ENCODE data around the gene SEH1L.

Gene SEH1L

GRCh38 chr18:13035249-13035914 lies 87.6 kb downstream of the SEH1L start:
- Histone ChIP-seq H3K4me3 (ENCODE audit: severe bottlenecking) (no peak overlapping the region), H3K9me3 (ENCODE audit: severe bottlenecking) (no peaks in the 10 kb centered on the region), H3K4me1 (ENCODE audit: insufficient read depth, poor library complexity, severe bottlenecking) (no peaks in the 10 kb centered on the region), H3K27me3 (ENCODE audit: insufficient read depth, poor library complexity, severe bottlenecking) (no peaks in the 10 kb centered on the region), H3K27ac (ENCODE audit: poor library complexity, severe bottlenecking) (no peak overlapping the region), H3K36me3 (ENCODE audit: low read depth) (peaks cover 50% of the 10 kb centered on the region)
- DNase-seq (ENCODE audit: low spot score) (no peak), ATAC-seq (ENCODE audit: low read depth) (no peak)
- TF ChIP-seq CTCF (IDR thresholded peaks at IDR 0.05; ENCODE audit: poor library complexity, severe bottlenecking), result no peak

GRCh38 chr18:13036622-13037320 lies 89.0 kb downstream of the SEH1L start:
- no peak for TF ChIP-seq CTCF (IDR thresholded peaks at IDR 0.05; ENCODE audit: poor library complexity, severe bottlenecking)
- H3K4me3 ChIP-seq (ENCODE audit: severe bottlenecking), result no peak overlapping the region
- no peaks in the 10 kb centered on the region for H3K9me3 ChIP-seq (ENCODE audit: severe bottlenecking)
- H3K27ac ChIP-seq (ENCODE audit: poor library complexity, severe bottlenecking), result no peak overlapping the region
- no peaks in the 10 kb centered on the region for H3K4me1 ChIP-seq (ENCODE audit: insufficient read depth, poor library complexity, severe bottlenecking)
- ATAC-seq (ENCODE audit: low read depth) (no peak), DNase-seq (ENCODE audit: low spot score) (no peak)
- no peaks in the 10 kb centered on the region for H3K27me3 ChIP-seq (ENCODE audit: insufficient read depth, poor library complexity, severe bottlenecking)
- peaks cover 44% of the 10 kb centered on the region for H3K36me3 ChIP-seq (ENCODE audit: low read depth)
